C4-2B (cell line): ENCODE measurements around the gene ODF2.

ENCODE experiments used
- ZFX ChIP-seq: fragments of 450-650 bp; IDR thresholded peaks from 2 replicates; pipeline ENCODE4 v1.6.1; 2017
- TF ChIP-seq, protein P1 (sequence below): fragments of 450-650 bp; conservative IDR thresholded peaks from 2 replicates; pipeline ENCODE4 v1.5.1; 2017; ENCODE audit warnings: mild to moderate bottlenecking

DNA sequence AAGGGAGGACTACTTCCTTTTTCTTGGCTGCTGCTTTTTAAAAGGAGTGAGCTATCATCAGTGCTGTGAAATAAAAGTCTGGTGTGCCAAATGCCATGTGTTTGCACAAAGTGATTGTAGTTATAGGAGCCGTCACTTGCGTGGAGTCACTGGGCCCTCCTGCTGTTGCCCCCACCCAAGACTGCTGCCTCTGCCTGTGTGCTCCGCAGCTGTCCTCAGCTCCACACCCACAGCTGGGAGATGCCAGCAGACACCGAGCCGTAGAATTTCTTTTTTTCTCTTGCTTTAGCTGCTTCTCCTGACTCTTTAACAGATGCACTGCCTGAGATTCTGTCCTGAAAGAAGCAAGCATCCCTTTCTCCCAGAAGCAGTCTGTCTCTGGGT lies 38.9 kb downstream of the ODF2 start:
- TF ChIP-seq, protein P1, sequence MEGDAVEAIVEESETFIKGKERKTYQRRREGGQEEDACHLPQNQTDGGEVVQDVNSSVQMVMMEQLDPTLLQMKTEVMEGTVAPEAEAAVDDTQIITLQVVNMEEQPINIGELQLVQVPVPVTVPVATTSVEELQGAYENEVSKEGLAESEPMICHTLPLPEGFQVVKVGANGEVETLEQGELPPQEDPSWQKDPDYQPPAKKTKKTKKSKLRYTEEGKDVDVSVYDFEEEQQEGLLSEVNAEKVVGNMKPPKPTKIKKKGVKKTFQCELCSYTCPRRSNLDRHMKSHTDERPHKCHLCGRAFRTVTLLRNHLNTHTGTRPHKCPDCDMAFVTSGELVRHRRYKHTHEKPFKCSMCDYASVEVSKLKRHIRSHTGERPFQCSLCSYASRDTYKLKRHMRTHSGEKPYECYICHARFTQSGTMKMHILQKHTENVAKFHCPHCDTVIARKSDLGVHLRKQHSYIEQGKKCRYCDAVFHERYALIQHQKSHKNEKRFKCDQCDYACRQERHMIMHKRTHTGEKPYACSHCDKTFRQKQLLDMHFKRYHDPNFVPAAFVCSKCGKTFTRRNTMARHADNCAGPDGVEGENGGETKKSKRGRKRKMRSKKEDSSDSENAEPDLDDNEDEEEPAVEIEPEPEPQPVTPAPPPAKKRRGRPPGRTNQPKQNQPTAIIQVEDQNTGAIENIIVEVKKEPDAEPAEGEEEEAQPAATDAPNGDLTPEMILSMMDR, result no peak
- no peak for TF ChIP-seq ZFX
